GM13976 (cell line): ENCODE measurements around the gene ERC2.
"Not testable (repeated sequence)": the region's sequence is repeated elsewhere in the genome, so short reads cannot be mapped to it uniquely, and the experiment has no call there.

Experiments used
- DNase-seq: peaks from one replicate; pipeline ENCODE4 v3.0.0; 2012; ENCODE audit warnings: low spot score
- CTCF ChIP-seq: IDR thresholded peaks from 2 replicates; pipeline ENCODE4 v1.5.1; 2012; ENCODE audit warnings: borderline replicate concordance, mild to moderate bottlenecking; ENCODE audit not compliant: insufficient read depth; ENCODE audit errors: extremely low read depth, missing control alignments, control extremely low read depth
- in situ Hi-C: fragments of 300-500 bp; cut with MboI; formaldehyde crosslinking; loops from one replicate; pipeline ENCODE4 v1.12.0; 2022; ENCODE audit warnings: low sequenced_read_pairs, mixed read lengths, inconsistent platforms; ENCODE audit not compliant: unreplicated experiment

ERC2 gene

GRCh38 chr3:55854494-55854893 lies 613.8 kb downstream of the ERC2 start:
- no peak for DNase-seq
- no peak for TF ChIP-seq CTCF
- in situ Hi-C loops = no loop called here

GRCh38 chr3:55852326-55852725 lies 615.9 kb downstream of the ERC2 start:
- in situ Hi-C loops = no loop called here
- DNase-seq = no peak
- TF ChIP-seq CTCF = no peak

GRCh38 chr3:55842204-55842603 lies 626.1 kb downstream of the ERC2 start:
- in situ Hi-C loops = no loop called here
- DNase-seq = no peak
- TF ChIP-seq CTCF = no peak

GRCh38 chr3:55831876-55832275 lies 636.4 kb downstream of the ERC2 start:
- not testable (repeated sequence) for DNase-seq

GRCh38 chr3:55828712-55829111 lies 639.6 kb downstream of the ERC2 start:
- DNase-seq = no peak
- in situ Hi-C loops = no loop called here
- no peak for TF ChIP-seq CTCF

More at GRCh38 chr3:55831876-55832275, 636.4 kb downstream of the ERC2 start:
- in situ Hi-C loops = not testable (repeated sequence)

GRCh38 chr3:55827786-55828185 lies 640.5 kb downstream of the ERC2 start:
- no peak for DNase-seq

More at GRCh38 chr3:55827786-55828185, 640.5 kb downstream of the ERC2 start:
- TF ChIP-seq CTCF = no peak
- in situ Hi-C loops = no loop called here
